Panc1 (cell line): ENCODE data around the gene RD3L. TPM values are rescaled to one million over a fixed set of nuclear protein-coding genes. Genes with fewer than 3 reads are reported as not detected.

Experiments used
- ATAC-seq: fragments of 200-7000 bp; cut with Tn5 transposase; 2 replicates; pipeline ENCODE4 v1.9.1; 2020; ENCODE audit warnings: mild to moderate bottlenecking, moderate library complexity
- BruUV-seq: library from RNA; stranded (reverse); fragments of 400-500 nt; replicated peaks from 2 replicates; lab custom pipeline; 2021; lab: Mats Ljungman, UMichigan
- CTCF ChIA-PET: fragments of 300-600 bp; sonication (Branson Sonifier 250); formaldehyde crosslinking; loops from one replicate; lab custom pipeline; 2022; ENCODE audit warnings: antibody characterized with exemption; lab: Charles Lee
- POLR2A ChIA-PET: fragments of 300-600 bp; sonication (Branson Sonifier 250); formaldehyde crosslinking; loops from one replicate; lab custom pipeline; 2022; ENCODE audit warnings: antibody characterized with exemption; lab: Charles Lee
- DNase-seq: peaks from one replicate; pipeline ENCODE4 v3.0.0-alpha.2; 2010; ENCODE audit warnings: low read depth, low spot score
- H3K27ac ChIP-seq: 2 replicates; pipeline ENCODE4 v1.5.1; 2011; ENCODE audit warnings: mild to moderate bottlenecking, low read length, inconsistent platforms
- H3K27me3 ChIP-seq: fragments of 200-500 bp; sonication (Bioruptor generic); 2 replicates; pipeline ENCODE4 v1.6.0; 2014; ENCODE audit warnings: low read length, inconsistent platforms; ENCODE audit not compliant: control insufficient read depth, insufficient read depth
- H3K36me3 ChIP-seq: fragments of 200-500 bp; sonication (Bioruptor generic); 2 replicates; pipeline ENCODE4 v1.5.1; 2014; ENCODE audit warnings: inconsistent platforms, mild to moderate bottlenecking, low read length, moderate library complexity; ENCODE audit not compliant: control insufficient read depth, insufficient read depth
- H3K4me1 ChIP-seq: 2 replicates; pipeline ENCODE4 v1.5.1; 2011; ENCODE audit warnings: inconsistent platforms, mild to moderate bottlenecking, low read length, moderate library complexity; ENCODE audit not compliant: control insufficient read depth, insufficient read depth
- H3K4me3 ChIP-seq, 2 experiments: 2 replicates each; pipeline ENCODE4 v1.5.1; 2011 to 2012; ENCODE audit warnings: low read depth in 2 of 2, low read length in 2 of 2, mild to moderate bottlenecking in 2 of 2, inconsistent platforms in 1 of 2, moderate library complexity in 1 of 2
- H3K9me3 ChIP-seq: fragments of 200-500 bp; sonication (Bioruptor generic); 2 replicates; pipeline ENCODE4 v1.5.1; 2014; ENCODE audit warnings: low read depth, mild to moderate bottlenecking, inconsistent platforms, low read length, moderate library complexity; ENCODE audit not compliant: control insufficient read depth, insufficient read depth
- POLR2AphosphoS5 ChIP-seq: IDR thresholded peaks from 2 replicates; pipeline ENCODE4 v1.6.1; 2012; ENCODE audit warnings: mild to moderate bottlenecking, low read depth, low read length, moderate library complexity
- SIN3A ChIP-seq: IDR thresholded peaks from 2 replicates; pipeline ENCODE4 v1.6.1; 2012; ENCODE audit warnings: low read depth, mild to moderate bottlenecking, low read length, moderate library complexity, borderline replicate concordance; ENCODE audit not compliant: insufficient read depth
- TCF7L2 ChIP-seq: IDR thresholded peaks from 2 replicates; pipeline ENCODE4 v1.6.1; 2011; ENCODE audit warnings: mild to moderate bottlenecking, low read depth, low read length, inconsistent platforms
- in situ Hi-C: cut with HindIII; loops from 2 replicates; pipeline ENCODE4 v1.10.0; 2016; ENCODE audit warnings: low sequenced_read_pairs, low pct_unique_long_range_greater_than_20kb
- intact Hi-C: fragments of 100-400 bp; cut with micrococcal nuclease; formaldehyde crosslinking; loops from one replicate; pipeline ENCODE4 v1.10.0; 2022; ENCODE audit not compliant: unreplicated experiment
- total RNA-seq: library from RNA; stranded (reverse); gene quantifications from one replicate; pipeline ENCODE4 v1.2.1, GENCODE V29; 2021; ENCODE audit not compliant: unreplicated experiment
- TF ChIP-seq, protein P1 (sequence below): fragments of 450-650 bp; IDR thresholded peaks from 2 replicates; pipeline ENCODE4 v1.5.1; 2017; ENCODE audit warnings: mild to moderate bottlenecking
- TF ChIP-seq, protein P2 (sequence below), 2 experiments: IDR thresholded peaks; 2 replicates each; pipeline ENCODE4 v1.6.1; 2011 to 2012; ENCODE audit warnings: low read depth in 2 of 2, control low read depth in 1 of 2, low read length in 1 of 2, mild to moderate bottlenecking in 1 of 2, moderate library complexity in 1 of 2; ENCODE audit not compliant: insufficient read depth in 1 of 2

Gene RD3L
- total RNA-seq, 1 experiment from 2014 or later: not detected

DNA sequence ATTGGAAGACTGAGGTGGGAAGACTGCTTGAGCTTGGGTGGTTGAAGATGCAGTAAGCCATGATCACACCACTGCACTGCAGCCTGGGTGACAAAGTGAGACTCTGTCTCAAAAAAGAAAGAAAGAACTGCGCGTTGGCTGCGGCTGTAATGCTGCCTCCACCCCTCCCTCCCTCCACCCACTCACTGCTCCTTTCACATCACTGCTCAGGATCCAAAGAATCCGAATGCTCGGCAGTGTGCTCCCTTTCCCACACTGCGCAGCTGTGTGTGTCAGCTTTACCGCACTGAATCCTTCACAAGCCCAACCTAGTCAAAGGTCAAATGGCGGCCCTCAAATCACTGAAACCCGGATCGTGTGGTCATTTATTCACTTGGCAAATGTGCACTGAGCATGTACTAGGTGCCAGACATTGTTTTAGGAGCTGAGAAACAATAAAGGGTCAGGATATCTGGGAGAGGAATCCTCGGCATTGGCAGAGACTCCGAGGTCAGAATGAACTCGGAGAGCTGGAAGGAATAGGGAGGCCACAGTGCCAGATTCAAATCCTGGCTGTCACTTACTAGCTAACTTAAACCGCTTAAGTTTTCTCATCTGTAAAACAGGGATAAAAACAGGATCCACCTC is 25.6 kb downstream of the RD3L start:
- Histone ChIP-seq H3K4me1 (no peaks in the 10 kb centered on the region), H3K9me3 (no peaks in the 10 kb centered on the region), H3K36me3 (peaks cover 16% of the 10 kb centered on the region), H3K27ac (no peak overlapping the region), H3K27me3 (no peaks in the 10 kb centered on the region), H3K4me3 (no peak overlapping the region)
- DNase-seq (no peak), ATAC-seq (no peak)
- intact Hi-C loops (no loop called here), in situ Hi-C loops (no loop called here)
- ChIA-PET CTCF (interaction anchor here (1.0 kb wide), 1 partner anchor 16 kb away, joined by 7 read pairs; no protein-coding TSS in a partner anchor), POLR2A (no interaction called here)
- TF ChIP-seq, protein P1, sequence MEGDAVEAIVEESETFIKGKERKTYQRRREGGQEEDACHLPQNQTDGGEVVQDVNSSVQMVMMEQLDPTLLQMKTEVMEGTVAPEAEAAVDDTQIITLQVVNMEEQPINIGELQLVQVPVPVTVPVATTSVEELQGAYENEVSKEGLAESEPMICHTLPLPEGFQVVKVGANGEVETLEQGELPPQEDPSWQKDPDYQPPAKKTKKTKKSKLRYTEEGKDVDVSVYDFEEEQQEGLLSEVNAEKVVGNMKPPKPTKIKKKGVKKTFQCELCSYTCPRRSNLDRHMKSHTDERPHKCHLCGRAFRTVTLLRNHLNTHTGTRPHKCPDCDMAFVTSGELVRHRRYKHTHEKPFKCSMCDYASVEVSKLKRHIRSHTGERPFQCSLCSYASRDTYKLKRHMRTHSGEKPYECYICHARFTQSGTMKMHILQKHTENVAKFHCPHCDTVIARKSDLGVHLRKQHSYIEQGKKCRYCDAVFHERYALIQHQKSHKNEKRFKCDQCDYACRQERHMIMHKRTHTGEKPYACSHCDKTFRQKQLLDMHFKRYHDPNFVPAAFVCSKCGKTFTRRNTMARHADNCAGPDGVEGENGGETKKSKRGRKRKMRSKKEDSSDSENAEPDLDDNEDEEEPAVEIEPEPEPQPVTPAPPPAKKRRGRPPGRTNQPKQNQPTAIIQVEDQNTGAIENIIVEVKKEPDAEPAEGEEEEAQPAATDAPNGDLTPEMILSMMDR: no peak
- TF ChIP-seq POLR2AphosphoS5: no peak
- TF ChIP-seq TCF7L2: no peak
- TF ChIP-seq, protein P2, sequence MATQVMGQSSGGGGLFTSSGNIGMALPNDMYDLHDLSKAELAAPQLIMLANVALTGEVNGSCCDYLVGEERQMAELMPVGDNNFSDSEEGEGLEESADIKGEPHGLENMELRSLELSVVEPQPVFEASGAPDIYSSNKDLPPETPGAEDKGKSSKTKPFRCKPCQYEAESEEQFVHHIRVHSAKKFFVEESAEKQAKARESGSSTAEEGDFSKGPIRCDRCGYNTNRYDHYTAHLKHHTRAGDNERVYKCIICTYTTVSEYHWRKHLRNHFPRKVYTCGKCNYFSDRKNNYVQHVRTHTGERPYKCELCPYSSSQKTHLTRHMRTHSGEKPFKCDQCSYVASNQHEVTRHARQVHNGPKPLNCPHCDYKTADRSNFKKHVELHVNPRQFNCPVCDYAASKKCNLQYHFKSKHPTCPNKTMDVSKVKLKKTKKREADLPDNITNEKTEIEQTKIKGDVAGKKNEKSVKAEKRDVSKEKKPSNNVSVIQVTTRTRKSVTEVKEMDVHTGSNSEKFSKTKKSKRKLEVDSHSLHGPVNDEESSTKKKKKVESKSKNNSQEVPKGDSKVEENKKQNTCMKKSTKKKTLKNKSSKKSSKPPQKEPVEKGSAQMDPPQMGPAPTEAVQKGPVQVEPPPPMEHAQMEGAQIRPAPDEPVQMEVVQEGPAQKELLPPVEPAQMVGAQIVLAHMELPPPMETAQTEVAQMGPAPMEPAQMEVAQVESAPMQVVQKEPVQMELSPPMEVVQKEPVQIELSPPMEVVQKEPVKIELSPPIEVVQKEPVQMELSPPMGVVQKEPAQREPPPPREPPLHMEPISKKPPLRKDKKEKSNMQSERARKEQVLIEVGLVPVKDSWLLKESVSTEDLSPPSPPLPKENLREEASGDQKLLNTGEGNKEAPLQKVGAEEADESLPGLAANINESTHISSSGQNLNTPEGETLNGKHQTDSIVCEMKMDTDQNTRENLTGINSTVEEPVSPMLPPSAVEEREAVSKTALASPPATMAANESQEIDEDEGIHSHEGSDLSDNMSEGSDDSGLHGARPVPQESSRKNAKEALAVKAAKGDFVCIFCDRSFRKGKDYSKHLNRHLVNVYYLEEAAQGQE (IDR thresholded peaks at IDR 0.05; ENCODE audit: insufficient read depth in 1 of 2, low read depth in 2 of 2, low read length in 1 of 2): no peak
- no peak for TF ChIP-seq SIN3A
- BruUV-seq: no TSS peak

- Histone ChIP-seq H3K27ac (no peak overlapping the region), H3K9me3 (no peaks in the 10 kb centered on the region), H3K36me3 (peaks cover 13% of the 10 kb centered on the region), H3K27me3 (no peaks in the 10 kb centered on the region), H3K4me1 (no peaks in the 10 kb centered on the region), H3K4me3 (no peak overlapping the region)
- in situ Hi-C loops: no loop called here
- intact Hi-C loops: no loop called here
- TF ChIP-seq POLR2AphosphoS5 (no peak), TCF7L2 (no peak), SIN3A (no peak)
- TF ChIP-seq, protein P1: no peak
- TF ChIP-seq, protein P2 (IDR thresholded peaks at IDR 0.05; ENCODE audit: insufficient read depth in 1 of 2, low read depth in 2 of 2, low read length in 1 of 2): no peak
- ATAC-seq: no peak
- no peak for DNase-seq
- ChIA-PET CTCF (interaction anchor here (0.5 kb wide), 1 partner anchor 201 kb away, joined by 3 read pairs; no protein-coding TSS in a partner anchor), POLR2A (no interaction called here)
- BruUV-seq: no TSS peak
Observed at GRCh38 chr14:103915616-103916015, 26.7 kb downstream of the RD3L start.
